ENCODE results near the gene TTLL10.

The TTLL10 gene

GRCh38 chr1:1173793-1174415, at the start of gene TTLL10:
TTLL10 (plus strand) TSS chr1:1173880; CDS start chr1:1179216, 5,336 bp downstream.
- DNase-seq (ENCODE audit: low read depth, low spot score) = peak; percentile 22

- no peak for DNase-seq (ENCODE audit: low read depth, low spot score)
Measured at GRCh38 chr1:1124508-1124785, 49.2 kb upstream of the TTLL10 start.

GRCh38 chr1:1124786-1125642, 48.7 kb upstream of the TTLL10 start:
- no peak for DNase-seq (ENCODE audit: low read depth, low spot score)

- no peak for DNase-seq (ENCODE audit: low read depth, low spot score)
Measured at GRCh38 chr1:1125945-1126344, 47.7 kb upstream of the TTLL10 start.

GRCh38 chr1:1127551-1128451, 45.9 kb upstream of the TTLL10 start:
- no peak for DNase-seq (ENCODE audit: low read depth, low spot score)

GRCh38 chr1:1128454-1129139, 45.1 kb upstream of the TTLL10 start:
- DNase-seq (ENCODE audit: low read depth, low spot score) = no peak

GRCh38 chr1:1129381-1129821, 44.3 kb upstream of the TTLL10 start:
- DNase-seq (ENCODE audit: low read depth, low spot score) = no peak

- no peak for DNase-seq (ENCODE audit: low read depth, low spot score)
Measured at GRCh38 chr1:1130206-1131120, 43.2 kb upstream of the TTLL10 start.

GRCh38 chr1:1132042-1132950, 41.4 kb upstream of the TTLL10 start:
- DNase-seq (ENCODE audit: low read depth, low spot score) = no peak

GRCh38 chr1:1132956-1133750, 40.5 kb upstream of the TTLL10 start:
- DNase-seq (ENCODE audit: low read depth, low spot score) = no peak

GRCh38 chr1:1134300-1134970, 39.2 kb upstream of the TTLL10 start:
- no peak for DNase-seq (ENCODE audit: low read depth, low spot score)

- peak; percentile 74 for DNase-seq (ENCODE audit: low read depth, low spot score)
Measured at GRCh38 chr1:1135339-1136136, 38.1 kb upstream of the TTLL10 start.

GRCh38 chr1:1136547-1137230, 37.0 kb upstream of the TTLL10 start:
- DNase-seq (ENCODE audit: low read depth, low spot score) = no peak

GRCh38 chr1:1137256-1138045, 36.2 kb upstream of the TTLL10 start:
- no peak for DNase-seq (ENCODE audit: low read depth, low spot score)

- DNase-seq (ENCODE audit: low read depth, low spot score) = no peak
Measured at GRCh38 chr1:1140673-1141072, 33.0 kb upstream of the TTLL10 start.

Measured in astrocyte of the hippocampus (primary cell).